ENCODE results near the gene LRP6.

Gene LRP6

GRCh38 chr12:12216349-12217017 lies 50.4 kb downstream of the LRP6 start:
- no peak overlapping the region for H4K91ac ChIP-seq (ENCODE audit: low read depth, low read length)
- no CpG with 5 or more reads among the region's 3 CpGs for WGBS (ENCODE audit: extremely low coverage, insufficient coverage, insufficient read length)

GRCh38 chr12:12214635-12215131 lies 52.2 kb downstream of the LRP6 start:
- no peaks in the 10 kb centered on the region for H3K27me3 ChIP-seq (ENCODE audit: insufficient read depth, low read length)
- H3K79me2 ChIP-seq (ENCODE audit: control insufficient read depth, insufficient read depth, low read length, poor library complexity), result no peaks in the 10 kb centered on the region
- H4K8ac ChIP-seq (ENCODE audit: low read depth, low read length), result no peak overlapping the region
- no peak overlapping the region for H3K4me2 ChIP-seq (ENCODE audit: low read length)
- H3K14ac ChIP-seq (ENCODE audit: low read length), result no peak overlapping the region
- H3K79me1 ChIP-seq (ENCODE audit: low read length), result no peaks in the 10 kb centered on the region
- H3K18ac ChIP-seq (ENCODE audit: low read length), result no peak overlapping the region
- no peak overlapping the region for H2AK5ac ChIP-seq (ENCODE audit: low read length)
- no peak overlapping the region for H3K4ac ChIP-seq (ENCODE audit: low read depth, low read length)
- H4K91ac ChIP-seq (ENCODE audit: low read depth, low read length), result no peak overlapping the region
- H3K23ac ChIP-seq (ENCODE audit: low read length), result no peak overlapping the region
- no peak overlapping the region for H3K27ac ChIP-seq (ENCODE audit: low read depth, low read length)
- no peak overlapping the region for H2AFZ ChIP-seq (ENCODE audit: insufficient read depth, low read length, poor library complexity)
- no CpG with 5 or more reads among the region's 3 CpGs for whole genome bisulfite sequencing (ENCODE audit: extremely low coverage, insufficient coverage, insufficient read length)
- no peak for DNase-seq
- H3K36me3 ChIP-seq (ENCODE audit: control insufficient read depth in 1 of 2, insufficient read depth in 2 of 2, low read length in 2 of 2), result peaks cover 0 to 2% of the 10 kb centered on the region in 2 experiments
- peaks cover 0 to 2% of the 10 kb centered on the region in 2 experiments for H3K4me1 ChIP-seq (ENCODE audit: control insufficient read depth in 1 of 2, insufficient read depth in 2 of 2, low read length in 2 of 2)
- H3K9me3 ChIP-seq (ENCODE audit: insufficient read depth, low read depth, low read length), result no peaks in the 10 kb centered on the region
- H4K12ac ChIP-seq (ENCODE audit: low read depth, low read length), result no peak overlapping the region
- no peak overlapping the region for H3K9ac ChIP-seq (ENCODE audit: low read length)
- no peak overlapping the region for H2BK120ac ChIP-seq (ENCODE audit: insufficient read depth, low read length, poor library complexity)
- no peak overlapping the region for H2BK5ac ChIP-seq (ENCODE audit: low read depth, low read length, poor library complexity)
- H2BK12ac ChIP-seq (ENCODE audit: low read length), result no peak overlapping the region
- H3K4me3 ChIP-seq (ENCODE audit: low read depth, low read length), result no peak overlapping the region

More at GRCh38 chr12:12216349-12217017, 50.4 kb downstream of the LRP6 start:
- Histone ChIP-seq H3K4me3 (ENCODE audit: low read depth, low read length) (no peak overlapping the region), H3K4ac (ENCODE audit: low read depth, low read length) (no peak overlapping the region), H3K36me3 (ENCODE audit: control insufficient read depth in 1 of 2, insufficient read depth in 2 of 2, low read length in 2 of 2) (peaks cover 0 to 2% of the 10 kb centered on the region in 2 experiments), H3K23ac (ENCODE audit: low read length) (no peak overlapping the region), H2AK5ac (ENCODE audit: low read length) (no peak overlapping the region), H2AFZ (ENCODE audit: insufficient read depth, low read length, poor library complexity) (no peak overlapping the region), H2BK12ac (ENCODE audit: low read length) (no peak overlapping the region), H4K12ac (ENCODE audit: low read depth, low read length) (no peak overlapping the region), H3K27me3 (ENCODE audit: insufficient read depth, low read length) (no peaks in the 10 kb centered on the region), H3K14ac (ENCODE audit: low read length) (no peak overlapping the region), H3K4me2 (ENCODE audit: low read length) (no peak overlapping the region), H3K79me1 (ENCODE audit: low read length) (no peaks in the 10 kb centered on the region), H3K4me1 (ENCODE audit: control insufficient read depth in 1 of 2, insufficient read depth in 2 of 2, low read length in 2 of 2) (peaks cover 0 to 2% of the 10 kb centered on the region in 2 experiments), H4K8ac (ENCODE audit: low read depth, low read length) (no peak overlapping the region), H2BK120ac (ENCODE audit: insufficient read depth, low read length, poor library complexity) (no peak overlapping the region), H2BK5ac (ENCODE audit: low read depth, low read length, poor library complexity) (no peak overlapping the region), H3K79me2 (ENCODE audit: control insufficient read depth, insufficient read depth, low read length, poor library complexity) (no peaks in the 10 kb centered on the region), H3K27ac (ENCODE audit: low read depth, low read length) (no peak overlapping the region), H3K9ac (ENCODE audit: low read length) (no peak overlapping the region), H3K18ac (ENCODE audit: low read length) (no peak overlapping the region), H3K9me3 (ENCODE audit: insufficient read depth, low read depth, low read length) (no peaks in the 10 kb centered on the region)
- DNase-seq, result no peak

- no peaks in the 10 kb centered on the region for H3K9me3 ChIP-seq (ENCODE audit: insufficient read depth, low read depth, low read length)
- H3K4me1 ChIP-seq (ENCODE audit: control insufficient read depth in 1 of 2, insufficient read depth in 2 of 2, low read length in 2 of 2), result peaks cover 0 to 2% of the 10 kb centered on the region in 2 experiments
- H3K14ac ChIP-seq (ENCODE audit: low read length), result no peak overlapping the region
- H3K79me1 ChIP-seq (ENCODE audit: low read length), result no peaks in the 10 kb centered on the region
- no peaks in the 10 kb centered on the region for H3K79me2 ChIP-seq (ENCODE audit: control insufficient read depth, insufficient read depth, low read length, poor library complexity)
- no peak overlapping the region for H2AK5ac ChIP-seq (ENCODE audit: low read length)
- H2AFZ ChIP-seq (ENCODE audit: insufficient read depth, low read length, poor library complexity), result no peak overlapping the region
- no peak overlapping the region for H4K91ac ChIP-seq (ENCODE audit: low read depth, low read length)
- no peak overlapping the region for H3K4ac ChIP-seq (ENCODE audit: low read depth, low read length)
- H3K9ac ChIP-seq (ENCODE audit: low read length), result no peak overlapping the region
- H2BK5ac ChIP-seq (ENCODE audit: low read depth, low read length, poor library complexity), result no peak overlapping the region
- H3K4me3 ChIP-seq (ENCODE audit: low read depth, low read length), result no peak overlapping the region
- H3K27ac ChIP-seq (ENCODE audit: low read depth, low read length), result no peak overlapping the region
- H3K4me2 ChIP-seq (ENCODE audit: low read length), result no peak overlapping the region
- no peak for DNase-seq
- no peaks in the 10 kb centered on the region for H3K27me3 ChIP-seq (ENCODE audit: insufficient read depth, low read length)
- peaks cover 0 to 2% of the 10 kb centered on the region in 2 experiments for H3K36me3 ChIP-seq (ENCODE audit: control insufficient read depth in 1 of 2, insufficient read depth in 2 of 2, low read length in 2 of 2)
- no peak overlapping the region for H3K18ac ChIP-seq (ENCODE audit: low read length)
- H3K23ac ChIP-seq (ENCODE audit: low read length), result no peak overlapping the region
- H2BK12ac ChIP-seq (ENCODE audit: low read length), result no peak overlapping the region
- no peak overlapping the region for H4K12ac ChIP-seq (ENCODE audit: low read depth, low read length)
- H2BK120ac ChIP-seq (ENCODE audit: insufficient read depth, low read length, poor library complexity), result no peak overlapping the region
- H4K8ac ChIP-seq (ENCODE audit: low read depth, low read length), result no peak overlapping the region
These were observed 52.6 kb downstream of the LRP6 start for GRCh38 chr12:12214201-12214600.

- WGBS (ENCODE audit: extremely low coverage, insufficient coverage, insufficient read length), result no CpG with 5 or more reads among the region's 1 CpG
- Histone ChIP-seq H3K79me2 (ENCODE audit: control insufficient read depth, insufficient read depth, low read length, poor library complexity) (no peaks in the 10 kb centered on the region), H4K8ac (ENCODE audit: low read depth, low read length) (no peak overlapping the region), H3K4me3 (ENCODE audit: low read depth, low read length) (no peak overlapping the region), H3K79me1 (ENCODE audit: low read length) (no peaks in the 10 kb centered on the region), H2AFZ (ENCODE audit: insufficient read depth, low read length, poor library complexity) (no peak overlapping the region), H3K4me2 (ENCODE audit: low read length) (no peak overlapping the region), H3K18ac (ENCODE audit: low read length) (no peak overlapping the region), H2BK12ac (ENCODE audit: low read length) (no peak overlapping the region), H3K23ac (ENCODE audit: low read length) (no peak overlapping the region), H3K14ac (ENCODE audit: low read length) (no peak overlapping the region), H4K12ac (ENCODE audit: low read depth, low read length) (no peak overlapping the region), H2AK5ac (ENCODE audit: low read length) (no peak overlapping the region), H2BK120ac (ENCODE audit: insufficient read depth, low read length, poor library complexity) (no peak overlapping the region), H4K91ac (ENCODE audit: low read depth, low read length) (no peak overlapping the region), H3K9me3 (ENCODE audit: insufficient read depth, low read depth, low read length) (no peaks in the 10 kb centered on the region), H3K9ac (ENCODE audit: low read length) (no peak overlapping the region), H3K27me3 (ENCODE audit: insufficient read depth, low read length) (no peaks in the 10 kb centered on the region), H3K4me1 (ENCODE audit: control insufficient read depth in 1 of 2, insufficient read depth in 2 of 2, low read length in 2 of 2) (peaks cover 0 to 2% of the 10 kb centered on the region in 2 experiments), H3K4ac (ENCODE audit: low read depth, low read length) (no peak overlapping the region), H3K27ac (ENCODE audit: low read depth, low read length) (no peak overlapping the region), H2BK5ac (ENCODE audit: low read depth, low read length, poor library complexity) (no peak overlapping the region), H3K36me3 (ENCODE audit: control insufficient read depth in 1 of 2, insufficient read depth in 2 of 2, low read length in 2 of 2) (no peaks in the 10 kb centered on the region)
- peak in 1 of 2 donors; percentile 58 for DNase-seq
These were observed 54.1 kb downstream of the LRP6 start for GRCh38 chr12:12212769-12213168.
